ENCODE measurements around the gene USP9Y.
"Not testable (repeated sequence)": the region's sequence is repeated elsewhere in the genome, so short reads cannot be mapped to it uniquely, and the experiment has no call there.

Gene USP9Y, protein sequence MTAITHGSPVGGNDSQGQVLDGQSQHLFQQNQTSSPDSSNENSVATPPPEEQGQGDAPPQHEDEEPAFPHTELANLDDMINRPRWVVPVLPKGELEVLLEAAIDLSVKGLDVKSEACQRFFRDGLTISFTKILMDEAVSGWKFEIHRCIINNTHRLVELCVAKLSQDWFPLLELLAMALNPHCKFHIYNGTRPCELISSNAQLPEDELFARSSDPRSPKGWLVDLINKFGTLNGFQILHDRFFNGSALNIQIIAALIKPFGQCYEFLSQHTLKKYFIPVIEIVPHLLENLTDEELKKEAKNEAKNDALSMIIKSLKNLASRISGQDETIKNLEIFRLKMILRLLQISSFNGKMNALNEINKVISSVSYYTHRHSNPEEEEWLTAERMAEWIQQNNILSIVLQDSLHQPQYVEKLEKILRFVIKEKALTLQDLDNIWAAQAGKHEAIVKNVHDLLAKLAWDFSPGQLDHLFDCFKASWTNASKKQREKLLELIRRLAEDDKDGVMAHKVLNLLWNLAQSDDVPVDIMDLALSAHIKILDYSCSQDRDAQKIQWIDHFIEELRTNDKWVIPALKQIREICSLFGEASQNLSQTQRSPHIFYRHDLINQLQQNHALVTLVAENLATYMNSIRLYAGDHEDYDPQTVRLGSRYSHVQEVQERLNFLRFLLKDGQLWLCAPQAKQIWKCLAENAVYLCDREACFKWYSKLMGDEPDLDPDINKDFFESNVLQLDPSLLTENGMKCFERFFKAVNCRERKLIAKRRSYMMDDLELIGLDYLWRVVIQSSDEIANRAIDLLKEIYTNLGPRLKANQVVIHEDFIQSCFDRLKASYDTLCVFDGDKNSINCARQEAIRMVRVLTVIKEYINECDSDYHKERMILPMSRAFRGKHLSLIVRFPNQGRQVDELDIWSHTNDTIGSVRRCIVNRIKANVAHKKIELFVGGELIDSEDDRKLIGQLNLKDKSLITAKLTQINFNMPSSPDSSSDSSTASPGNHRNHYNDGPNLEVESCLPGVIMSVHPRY (N-terminal part only)

DNA sequence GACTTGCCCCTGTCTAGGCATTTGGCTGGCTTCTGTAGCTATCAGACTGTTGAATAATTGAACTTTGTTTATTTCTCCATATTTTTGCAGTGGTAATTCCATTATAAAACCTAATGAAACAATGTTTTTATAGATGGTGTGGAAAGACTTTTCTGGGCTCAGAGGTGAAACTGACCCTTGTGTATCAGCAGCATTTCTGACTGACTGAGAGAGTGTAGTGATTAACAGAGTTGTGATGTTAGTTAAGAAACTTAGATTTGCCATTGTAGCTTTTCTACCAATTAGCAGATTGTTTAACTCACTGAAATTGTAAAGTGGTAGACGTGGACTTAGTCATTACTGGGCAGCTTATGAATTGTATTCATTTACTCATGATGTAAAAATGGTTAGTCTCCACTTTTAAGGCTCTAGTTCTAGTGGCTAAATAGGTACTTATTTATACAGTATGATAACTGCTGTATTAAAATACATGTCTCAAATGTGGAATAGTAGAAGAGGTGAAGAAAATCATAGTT lies at the start of gene USP9Y:
USP9Y (plus strand) TSS at position 51 of the 515 bp plus-strand sequence. CDS start 8,217 bp downstream, outside the sequence.
- DNase-seq (ENCODE audit: low spot score) = no peak

DNA sequence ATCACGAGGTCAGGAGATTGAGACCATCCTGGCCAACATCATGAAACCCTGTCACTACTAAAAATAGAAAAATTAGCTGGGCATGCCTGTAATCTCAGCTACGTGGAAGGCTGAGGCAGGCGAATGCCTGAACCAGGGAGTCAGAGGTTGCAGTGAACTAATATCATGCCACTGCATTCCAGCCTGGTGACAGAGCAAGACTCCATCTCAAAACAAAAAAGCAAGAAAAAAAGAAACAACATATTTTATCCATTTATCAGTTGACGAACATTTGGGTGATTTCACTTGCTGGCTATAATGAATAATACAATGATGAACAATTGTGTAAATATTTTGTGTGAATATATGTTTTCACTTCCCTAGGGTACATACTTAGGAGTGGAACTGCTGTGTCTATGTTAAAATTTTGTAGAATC lies 49.4 kb upstream of the USP9Y start:
- no peak for DNase-seq (ENCODE audit: low spot score)

DNA sequence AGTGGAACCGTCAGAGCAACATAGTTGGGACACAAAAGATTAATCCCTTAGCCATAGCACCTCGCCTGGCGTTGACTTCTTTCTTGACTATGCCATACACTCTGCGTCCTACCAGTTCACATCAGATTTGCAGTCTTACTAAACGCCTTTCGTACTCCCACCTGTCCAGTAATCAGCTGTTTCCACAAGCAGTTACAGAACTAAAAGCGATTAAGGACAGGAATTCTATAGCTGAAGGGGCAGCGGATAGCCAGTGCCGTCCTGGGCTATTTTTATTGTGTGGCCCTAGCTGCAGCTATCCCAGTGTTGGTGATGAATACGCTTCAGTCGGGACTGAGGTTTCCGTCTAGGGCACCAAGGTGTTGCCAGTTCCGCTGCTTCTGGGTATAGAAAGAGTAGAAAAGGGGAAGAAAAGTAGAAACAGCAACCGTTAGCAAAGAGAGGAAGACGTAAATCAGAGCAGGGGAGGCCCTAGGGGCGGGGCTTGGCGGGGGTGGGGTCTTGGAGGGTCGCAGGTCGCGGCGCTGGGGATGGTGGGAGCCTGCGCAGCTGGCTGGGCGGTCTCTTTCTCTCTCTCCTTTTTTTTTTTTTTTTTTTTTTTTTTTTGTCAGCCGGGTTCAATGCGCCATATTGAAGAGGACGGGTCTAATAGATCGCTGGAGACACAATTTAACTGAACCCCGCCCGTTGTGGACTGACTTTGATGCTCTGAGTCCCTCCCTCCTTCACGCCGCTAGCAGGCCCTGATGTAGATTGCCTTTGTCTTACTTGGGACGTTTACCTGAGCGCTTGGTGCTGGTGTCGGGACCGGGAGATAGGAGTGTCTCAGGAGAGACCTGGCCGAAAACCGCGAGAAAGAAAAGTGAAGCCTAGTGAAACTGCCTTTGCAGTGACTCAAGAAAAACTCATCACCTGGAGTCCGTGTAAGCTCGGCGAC lies 39.0 kb upstream of the USP9Y start:
- no peak for DNase-seq (ENCODE audit: low spot score)

DNA sequence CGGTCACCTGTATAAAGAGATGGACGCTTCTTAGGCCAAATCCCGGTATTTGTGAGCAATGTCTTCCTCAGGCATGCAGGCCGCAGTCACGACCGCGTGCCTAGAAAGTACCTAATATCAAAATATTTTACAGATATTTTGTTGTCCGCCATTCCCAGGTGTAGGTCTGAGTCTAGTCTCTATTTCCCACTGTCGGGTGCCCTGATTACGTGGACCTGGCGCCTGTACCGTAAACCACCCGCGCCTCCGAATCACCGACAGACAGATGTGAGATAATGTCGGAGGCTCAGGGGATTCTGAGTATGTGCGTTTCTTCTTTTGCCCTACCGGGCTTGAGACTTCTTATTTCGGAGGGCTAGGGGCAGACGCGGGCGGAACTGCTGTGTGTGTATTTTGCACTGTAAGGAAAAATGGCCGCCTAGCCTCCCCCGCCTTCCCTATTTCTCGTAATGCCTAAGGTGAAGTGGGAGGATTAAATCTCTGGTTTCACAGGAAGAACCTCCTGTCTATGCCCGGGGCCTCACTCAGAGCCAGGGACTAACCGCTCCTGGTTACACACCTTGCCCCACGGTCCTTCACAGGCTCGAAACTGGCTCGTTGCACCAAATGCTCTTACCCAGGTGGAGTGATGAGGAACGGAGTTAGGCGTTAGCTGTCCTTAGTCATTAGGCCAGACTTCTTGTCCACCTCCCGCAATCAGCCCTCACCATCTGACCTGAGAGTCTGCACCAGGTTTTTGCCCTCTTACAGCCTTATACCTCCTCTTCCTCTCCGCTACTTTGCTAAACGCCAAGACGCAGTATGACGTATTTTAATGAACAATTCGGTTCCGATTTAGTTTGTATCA lies 38.1 kb upstream of the USP9Y start:
- no peak for DNase-seq (ENCODE audit: low spot score)

DNA sequence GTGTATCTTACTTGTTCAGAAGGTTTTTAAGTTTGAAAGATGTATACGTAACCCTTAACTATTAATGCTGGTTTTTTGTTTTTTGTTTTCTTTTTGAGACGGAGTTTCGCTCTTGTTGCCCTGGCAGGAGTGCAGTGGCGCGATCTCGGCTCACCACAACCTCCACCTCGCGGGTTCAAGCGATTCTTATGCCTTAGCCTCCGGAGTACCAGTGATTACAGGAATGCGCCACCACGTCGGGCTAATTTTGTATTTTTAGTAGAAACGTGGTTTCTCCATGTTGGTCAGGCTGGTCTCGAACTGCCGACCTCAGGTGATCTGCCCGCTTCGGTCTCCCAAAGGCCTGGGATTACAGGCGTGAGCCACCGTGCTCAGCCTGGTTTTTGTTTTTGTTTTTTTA lies 37.2 kb upstream of the USP9Y start:
- not testable (repeated sequence) for DNase-seq (ENCODE audit: low spot score)

DNA sequence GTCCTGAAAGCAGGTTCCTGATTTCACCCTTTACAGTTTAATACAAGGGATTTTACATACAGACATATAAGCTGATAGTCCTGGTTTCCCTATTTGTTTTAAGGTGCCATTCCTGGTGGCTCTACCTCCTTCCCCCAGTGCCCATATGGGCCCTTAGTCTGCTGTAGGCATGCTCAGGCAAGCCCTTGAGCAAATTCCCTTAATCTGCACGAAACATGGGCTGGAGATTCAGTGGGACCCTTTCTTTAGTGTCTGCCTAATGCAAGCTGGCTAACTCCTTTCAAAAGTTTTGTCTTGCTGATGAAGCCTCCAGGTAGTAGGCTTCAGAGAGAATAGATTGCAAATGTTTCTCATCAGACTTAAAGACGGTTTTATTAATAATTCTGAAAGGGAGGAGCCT lies 22.9 kb upstream of the USP9Y start:
- DNase-seq (ENCODE audit: low spot score) = no peak

DNA sequence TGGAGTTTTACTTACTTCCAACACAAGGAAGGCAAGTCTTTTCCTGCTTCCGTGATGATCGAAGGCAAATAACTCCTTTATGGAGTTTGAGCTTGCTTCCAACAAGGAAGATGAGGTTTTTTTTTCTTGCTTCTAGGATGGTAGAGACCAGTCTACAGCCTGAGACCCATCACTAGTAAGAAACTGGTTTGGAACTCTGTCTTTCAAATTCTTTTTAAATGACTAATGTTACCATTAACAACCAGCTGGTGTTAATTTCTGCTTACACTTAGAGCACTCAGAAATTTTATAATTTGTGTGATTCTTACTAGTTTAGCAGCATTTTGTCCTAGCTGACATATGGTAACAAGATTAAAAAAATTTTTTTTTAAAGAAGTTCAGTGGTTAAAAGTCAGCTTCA lies 19.5 kb upstream of the USP9Y start:
- DNase-seq (ENCODE audit: low spot score) = no peak

DNA sequence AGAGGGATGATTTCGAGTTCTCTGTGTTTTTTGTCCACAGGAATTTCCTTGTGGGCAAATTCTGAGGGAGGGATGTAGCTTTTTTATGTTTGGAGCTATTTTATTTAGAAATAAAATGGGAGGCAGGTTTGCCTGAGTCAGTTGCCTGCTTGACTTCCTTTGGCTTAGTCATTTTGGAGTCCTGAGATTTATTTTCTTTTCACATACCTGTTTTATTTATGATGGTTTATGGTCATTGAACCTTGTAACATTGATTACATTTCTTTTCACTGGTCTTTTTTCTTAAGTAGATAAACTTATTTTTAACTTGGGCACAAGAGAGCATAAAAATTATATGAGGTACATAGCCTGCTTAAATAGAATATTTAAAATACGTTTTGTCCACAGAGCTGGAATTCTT lies 12.7 kb upstream of the USP9Y start:
- DNase-seq (ENCODE audit: low spot score) = no peak

DNA sequence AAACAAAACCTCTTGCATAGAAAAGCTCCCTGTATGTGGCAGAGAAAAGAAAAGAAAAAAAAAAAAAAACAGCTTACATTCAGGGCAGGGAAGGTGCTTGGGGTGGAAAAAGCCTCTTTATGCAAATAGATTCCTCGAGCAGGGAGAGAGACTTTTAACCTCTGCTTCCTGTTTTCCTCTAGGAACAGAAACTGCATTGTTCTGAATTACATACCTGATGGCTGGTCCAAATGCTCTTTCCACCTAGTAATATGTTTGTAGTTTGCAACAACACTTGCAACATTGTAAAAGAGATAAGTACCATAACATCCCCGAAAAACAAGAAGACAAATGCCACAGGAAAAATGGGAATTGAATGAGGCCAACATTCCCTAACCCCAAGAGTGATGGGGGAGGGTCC lies 944 bp upstream of the USP9Y start:
- DNase-seq (ENCODE audit: low spot score) = no peak

DNA sequence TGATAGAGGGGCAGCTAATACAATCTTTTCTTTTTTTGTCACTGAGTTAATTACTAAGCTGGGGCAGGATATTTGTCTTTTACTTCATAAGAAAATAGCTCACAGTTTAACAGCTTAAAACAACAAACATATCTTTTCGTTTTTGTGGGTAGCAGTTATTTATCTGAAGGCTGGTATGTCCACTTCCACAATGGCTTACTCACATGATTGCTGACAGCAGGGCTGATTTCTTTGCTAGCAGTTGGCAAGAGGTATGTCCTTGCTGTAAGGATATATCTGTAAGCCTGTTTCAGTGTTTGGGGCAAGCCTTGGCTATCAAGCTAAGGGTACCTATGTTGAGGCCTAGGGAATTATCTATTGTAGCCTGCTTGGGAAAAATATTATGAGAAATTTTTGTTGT lies 1.1 kb downstream of the USP9Y start:
- no peak for DNase-seq (ENCODE audit: low spot score)

DNA sequence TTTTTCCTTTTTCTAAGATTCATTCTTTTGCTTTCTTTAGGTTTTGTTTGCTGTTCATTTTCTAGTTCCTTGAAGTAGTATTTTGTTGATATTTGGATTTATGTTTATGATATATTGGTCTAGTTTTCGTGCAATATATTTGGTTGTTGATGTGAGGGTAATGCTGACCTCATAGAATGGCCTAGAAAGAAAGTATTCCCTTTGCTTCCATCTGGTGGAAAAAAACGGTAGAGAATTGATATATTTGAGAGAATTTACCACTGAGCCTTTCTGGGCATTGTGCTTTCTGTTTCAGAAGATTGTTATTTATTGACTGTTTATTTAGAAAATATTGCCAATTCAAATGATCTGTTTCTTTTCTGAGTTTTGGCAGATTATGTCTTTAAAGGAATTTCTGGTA lies 9.4 kb downstream of the USP9Y start:
- no peak for DNase-seq (ENCODE audit: low spot score)

DNA sequence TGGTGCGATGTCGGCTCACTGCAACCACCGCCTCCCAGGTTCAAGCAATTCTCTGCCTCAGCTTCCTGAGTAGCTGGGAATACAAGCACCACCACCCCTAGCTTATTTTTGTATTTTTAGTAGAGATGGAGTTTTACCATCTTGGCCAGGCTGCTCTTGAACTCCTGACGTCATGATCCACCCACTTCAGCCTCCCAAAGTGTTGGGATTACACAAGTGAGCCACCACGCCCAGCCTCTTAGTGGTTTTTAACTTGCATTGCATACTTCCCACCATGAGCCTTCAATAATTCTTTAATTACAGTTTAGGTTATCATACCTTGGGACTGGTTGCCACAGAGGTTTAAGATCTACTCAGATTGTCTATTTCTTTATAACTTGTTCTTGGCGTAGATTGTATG lies 14.3 kb downstream of the USP9Y start:
- no peak for DNase-seq (ENCODE audit: low spot score)

DNA sequence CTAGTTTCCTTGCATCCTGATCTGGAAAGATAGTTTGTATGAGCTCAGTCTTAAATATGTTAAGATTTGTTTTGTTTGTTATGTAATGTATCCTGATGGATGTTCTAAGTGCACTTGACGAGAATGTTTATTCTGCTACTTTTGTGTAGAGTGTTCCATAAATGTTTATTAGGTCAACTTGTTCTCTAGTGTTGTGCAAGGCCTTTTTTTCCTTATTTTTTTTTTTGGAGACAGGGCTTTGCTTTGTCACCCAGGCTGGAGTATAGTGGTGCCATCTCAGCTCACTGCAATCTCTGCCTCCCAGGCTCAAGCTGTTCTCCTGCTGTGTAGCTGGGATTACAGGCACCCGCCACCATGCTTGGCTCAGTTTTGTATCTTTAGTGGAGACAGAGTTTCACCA lies 28.7 kb downstream of the USP9Y start:
- no peak for DNase-seq (ENCODE audit: low spot score)

DNA sequence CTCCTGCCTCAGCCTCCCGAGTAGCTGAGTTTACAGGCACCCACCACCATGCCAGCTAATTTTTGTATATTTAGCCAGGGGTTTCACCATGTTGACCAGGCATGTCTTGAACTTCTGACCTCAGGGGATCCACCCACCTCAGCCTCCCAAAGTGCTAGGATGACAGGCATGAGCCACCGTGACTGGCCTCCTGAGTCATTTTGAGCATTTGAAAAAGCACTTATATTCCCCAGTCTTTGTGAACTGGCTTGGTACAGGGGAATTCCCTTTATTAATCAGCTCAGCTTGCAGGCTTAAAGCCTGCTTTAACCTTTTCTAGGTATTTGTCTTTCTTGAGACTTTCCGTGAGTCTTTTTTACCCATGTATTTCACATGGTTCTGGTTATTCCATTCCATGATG lies 32.6 kb downstream of the USP9Y start:
- DNase-seq (ENCODE audit: low spot score) = no peak

DNA sequence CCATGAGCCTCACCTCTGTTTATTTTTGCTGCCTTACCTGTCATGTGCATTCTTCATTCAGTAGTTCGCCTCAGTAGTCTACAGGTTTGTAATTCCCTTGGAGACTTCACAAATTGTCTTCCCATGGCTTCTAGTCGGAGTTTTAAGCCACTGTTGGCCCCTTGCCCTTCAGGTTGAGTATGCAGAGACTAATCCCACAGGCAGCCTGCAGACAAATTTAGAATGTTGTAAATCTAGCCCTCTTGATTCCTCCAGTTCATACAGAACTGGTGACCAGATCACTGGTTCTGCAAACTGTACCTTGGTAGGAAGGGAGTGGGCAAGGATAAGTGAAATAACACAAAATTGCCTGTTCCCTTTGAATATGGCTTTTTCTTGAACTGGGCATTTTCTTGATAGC lies 33.0 kb downstream of the USP9Y start:
- DNase-seq (ENCODE audit: low spot score) = no peak

DNA sequence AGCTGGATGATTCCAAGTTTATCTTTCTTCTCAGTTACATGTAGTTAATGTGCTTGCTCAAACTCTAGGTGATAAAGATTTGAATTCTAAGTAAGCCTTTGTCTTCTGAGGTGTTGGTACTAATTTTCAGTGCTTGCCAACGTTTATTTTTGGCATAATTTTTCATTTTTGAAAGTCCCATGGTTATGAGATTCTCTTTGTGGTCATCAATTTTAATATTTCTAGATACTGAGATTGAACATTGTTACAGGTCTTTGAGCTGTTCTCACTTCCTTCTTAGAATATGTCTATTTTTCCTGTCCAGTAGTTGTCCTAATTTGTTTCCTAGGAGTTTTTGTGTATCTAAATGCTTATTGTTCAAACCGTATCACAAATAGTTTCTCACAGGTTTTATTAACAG lies 40.4 kb downstream of the USP9Y start:
- DNase-seq (ENCODE audit: low spot score) = no peak

DNA sequence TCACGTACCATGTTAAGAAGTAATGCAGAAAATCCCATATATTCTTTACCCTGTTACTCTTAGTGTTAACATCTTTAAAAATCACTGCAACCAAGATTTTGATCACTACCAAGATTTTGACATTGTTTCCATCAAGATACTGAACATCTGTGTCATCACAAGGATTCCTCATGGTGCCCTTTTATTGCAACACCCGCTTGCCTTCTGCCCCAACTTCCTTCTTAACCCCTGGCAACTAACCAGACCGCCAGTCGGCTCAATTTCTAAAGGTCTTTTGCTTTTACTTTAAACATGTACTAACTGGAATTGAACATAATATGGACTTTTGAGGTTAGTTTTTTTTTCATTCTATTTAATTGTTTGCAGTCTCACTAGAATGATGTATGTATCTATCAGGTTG lies 41.7 kb downstream of the USP9Y start:
- no peak for DNase-seq (ENCODE audit: low spot score)

DNA sequence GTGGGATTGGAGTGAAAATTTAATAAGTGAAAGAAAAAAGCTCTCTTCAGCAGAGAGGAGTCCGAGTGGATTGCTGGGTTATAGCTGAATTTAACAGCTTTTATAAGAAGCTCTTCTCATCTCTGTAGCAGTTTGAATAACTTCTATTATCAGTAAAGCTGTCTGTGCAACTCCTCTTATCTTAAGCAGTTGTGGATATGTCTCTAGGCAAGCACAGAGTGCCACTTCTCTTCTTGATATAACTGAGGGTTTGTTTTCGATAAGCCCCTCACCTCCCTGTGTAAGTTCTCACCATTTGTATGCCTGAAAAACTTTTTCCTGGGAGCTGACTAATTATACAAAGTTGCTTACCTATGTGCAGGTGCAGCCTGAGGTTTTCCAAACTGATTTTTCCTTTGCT lies 43.1 kb downstream of the USP9Y start:
- DNase-seq (ENCODE audit: low spot score) = no peak

DNA sequence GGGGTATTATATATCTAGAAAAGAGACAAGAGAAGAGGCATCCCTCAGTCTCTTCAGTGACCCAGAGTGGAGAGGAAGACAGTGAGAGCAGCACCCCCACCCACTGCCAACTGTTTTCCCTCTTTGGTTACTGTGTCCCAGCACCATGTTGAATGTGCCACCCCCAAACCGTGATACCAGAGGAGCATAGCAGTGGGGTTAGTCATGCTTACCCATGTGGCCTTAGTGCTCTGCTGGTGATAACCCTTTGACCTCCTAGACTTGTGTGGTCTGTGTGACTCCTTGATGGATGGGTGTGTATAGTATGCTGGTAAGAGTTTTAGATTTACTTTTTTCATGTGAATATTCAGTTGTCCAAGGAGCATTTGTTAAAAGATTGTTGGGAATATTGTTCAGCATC lies 48.3 kb downstream of the USP9Y start:
- DNase-seq (ENCODE audit: low spot score) = no peak

DNA sequence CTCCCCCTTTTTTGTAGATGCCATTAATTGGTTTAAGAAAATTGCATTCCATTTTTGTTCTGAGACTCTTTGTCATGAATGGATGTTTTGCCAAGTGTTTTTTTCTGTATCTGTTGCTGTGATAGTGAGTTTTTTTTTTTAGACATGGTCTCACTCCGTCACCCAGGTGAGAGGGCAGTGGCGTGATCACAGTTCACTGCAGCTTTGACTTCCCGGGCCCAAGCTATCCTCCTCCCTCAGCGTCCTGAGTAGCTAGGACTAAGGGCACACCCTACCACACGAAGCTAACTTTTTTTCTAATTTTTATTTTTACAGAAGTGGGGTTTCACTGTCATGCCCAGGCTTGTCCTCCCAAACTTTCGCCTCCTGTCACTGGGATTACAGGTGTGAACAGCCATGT lies 51.8 kb downstream of the USP9Y start:
- no peak for DNase-seq (ENCODE audit: low spot score)

DNA sequence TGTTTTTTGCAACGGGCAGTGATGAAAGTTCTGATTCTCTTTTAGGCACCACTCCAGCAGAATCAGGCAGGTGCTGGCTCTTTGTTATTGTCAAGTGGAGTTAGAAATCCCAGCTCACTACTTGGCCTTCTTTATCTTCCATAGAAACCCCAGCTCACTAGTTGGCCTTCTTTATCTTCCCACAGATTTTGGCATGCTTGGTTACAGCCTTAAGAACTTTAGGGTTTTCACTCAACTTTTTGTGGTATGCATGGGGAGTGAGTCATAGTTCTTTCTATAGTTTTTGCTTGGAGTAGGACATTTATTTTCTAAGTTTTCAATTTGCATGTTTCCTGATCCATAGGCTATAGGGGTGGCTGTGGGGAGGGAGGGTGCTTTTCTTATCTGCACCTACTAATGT lies 55.0 kb downstream of the USP9Y start:
- DNase-seq (ENCODE audit: low spot score) = no peak
